Stimulated activated CD8-positive, alpha-beta memory T cell treated with anti-CD3 and anti-CD28 coated beads, Interleukin-4, amount 100 ng/mL, for 48 hours (primary cell): Measurements from ENCODE around the gene AGK.
"Not testable (repeated sequence)": the region's sequence is repeated elsewhere in the genome, so short reads cannot be mapped to it uniquely, and the experiment has no call there.

Experiments used
- DNase-seq: peaks from one replicate; pipeline ENCODE4 v3.0.0-alpha.2; 2020

The AGK gene

GRCh38 chr7:141686074-141686473 is 134.9 kb downstream of the AGK start:
- DNase-seq = no peak

GRCh38 chr7:141686670-141687069 is 135.5 kb downstream of the AGK start:
- no peak for DNase-seq

- no peak for DNase-seq
Measured at GRCh38 chr7:141688043-141688442, 136.8 kb downstream of the AGK start.

- not testable (repeated sequence) for DNase-seq
Measured at GRCh38 chr7:141689072-141689825, 138.0 kb downstream of the AGK start.

- no peak for DNase-seq
Measured at GRCh38 chr7:141691540-141691939, 140.3 kb downstream of the AGK start.

- no peak for DNase-seq
Measured at GRCh38 chr7:141691961-141692360, 140.8 kb downstream of the AGK start.

- no peak for DNase-seq
Measured at GRCh38 chr7:141693082-141693481, 141.9 kb downstream of the AGK start.

GRCh38 chr7:141695803-141696289 is 144.6 kb downstream of the AGK start:
- DNase-seq = no peak

GRCh38 chr7:141696348-141696747 is 145.1 kb downstream of the AGK start:
- no peak for DNase-seq

- DNase-seq = no peak
Measured at GRCh38 chr7:141697211-141697871, 146.1 kb downstream of the AGK start.

- no peak for DNase-seq
Measured at GRCh38 chr7:141698247-141699015, 147.2 kb downstream of the AGK start.

- DNase-seq = no peak
Measured at GRCh38 chr7:141699860-141700259, 148.7 kb downstream of the AGK start.

GRCh38 chr7:141700296-141700847 is 149.2 kb downstream of the AGK start:
- no peak for DNase-seq

- DNase-seq = peak; percentile 33
Measured at GRCh38 chr7:141700848-141701371, 149.7 kb downstream of the AGK start.

- DNase-seq = peak; percentile 78
Measured at GRCh38 chr7:141701489-141702046, 150.4 kb downstream of the AGK start.

GRCh38 chr7:141702047-141702567 is 150.9 kb downstream of the AGK start, which contains the start of gene DENND11:
Gene DENND11, minus strand, starts transcription at chr7:141702166. Its CDS starts 13 bp downstream, at chr7:141702153.
- peak; percentile 62 for DNase-seq

- DNase-seq = no peak
Measured at GRCh38 chr7:141702892-141703291, 151.7 kb downstream of the AGK start.

GRCh38 chr7:141704112-141704511 is 152.9 kb downstream of the AGK start:
- no peak for DNase-seq

GRCh38 chr7:141704741-141705140 is 153.5 kb downstream of the AGK start:
- DNase-seq = no peak
